Endodermal cell (in vitro differentiated cells): ENCODE measurements around the gene MAP3K6. TPM values are rescaled to one million over a fixed set of nuclear protein-coding genes. Genes with fewer than 3 reads are reported as not detected.
A peak's percentile ranks its signal among the peaks of the same experiment; 100 is the strongest.
"Not testable (repeated sequence)": the region's sequence is repeated elsewhere in the genome, so short reads cannot be mapped to it uniquely, and the experiment has no call there.

Experiments
- DNase-seq: peaks from one replicate; pipeline ENCODE4 v3.0.0-alpha.2; 2017
- H3K27ac ChIP-seq: 2 replicates; pipeline ENCODE4 v1.5.1; 2013; ENCODE audit warnings: mild to moderate bottlenecking, low read depth, low read length, moderate library complexity
- H3K27me3 ChIP-seq: 2 replicates; pipeline ENCODE4 v1.6.1; 2013; ENCODE audit warnings: mild to moderate bottlenecking, low read length, moderate library complexity; ENCODE audit not compliant: insufficient read depth, control insufficient read depth, poor library complexity, severe bottlenecking
- H3K36me3 ChIP-seq: 2 replicates; pipeline ENCODE4 v1.7.0; 2013; ENCODE audit warnings: mild to moderate bottlenecking, low read length, moderate library complexity; ENCODE audit not compliant: control insufficient read depth, insufficient read depth
- H3K4me1 ChIP-seq: one replicate; pipeline ENCODE4 v1.7.0; 2013; ENCODE audit warnings: low read length; ENCODE audit not compliant: control insufficient read depth, insufficient read depth
- H3K4me3 ChIP-seq: 2 replicates; pipeline ENCODE4 v1.5.1; 2013; ENCODE audit warnings: mild to moderate bottlenecking, low read length, moderate library complexity
- H3K9ac ChIP-seq: 2 replicates; pipeline ENCODE4 v1.6.1; 2013; ENCODE audit warnings: mild to moderate bottlenecking, low read length, moderate library complexity; ENCODE audit not compliant: poor library complexity, severe bottlenecking; ENCODE audit errors: extremely low read depth
- H3K9me3 ChIP-seq: 2 replicates; pipeline ENCODE4 v1.6.1; 2013; ENCODE audit warnings: mild to moderate bottlenecking, low read length, moderate library complexity; ENCODE audit not compliant: control insufficient read depth
- H3K27ac Mint-ChIP-seq: 2 replicates; pipeline ENCODE4 v1.8.0; 2020; ENCODE audit warnings: mixed read lengths
- H3K27me3 Mint-ChIP-seq: 2 replicates; pipeline ENCODE4 v1.8.0; 2021; ENCODE audit warnings: mild to moderate bottlenecking, mixed read lengths; ENCODE audit not compliant: insufficient read depth
- H3K36me3 Mint-ChIP-seq: 2 replicates; pipeline ENCODE4 v1.8.0; 2020; ENCODE audit warnings: low read depth, mixed read lengths
- H3K4me1 Mint-ChIP-seq: 2 replicates; pipeline ENCODE4 v1.8.0; 2020; ENCODE audit warnings: mixed read lengths
- H3K4me3 Mint-ChIP-seq: 2 replicates; pipeline ENCODE4 v1.8.0; 2020; ENCODE audit warnings: mild to moderate bottlenecking, moderate library complexity, mixed read lengths
- H3K9me3 Mint-ChIP-seq: 2 replicates; pipeline ENCODE4 v1.8.0; 2020; ENCODE audit warnings: mild to moderate bottlenecking, mixed read lengths
- CTCF ChIP-seq: fragments of 200-600 bp; sonication (generic); conservative IDR thresholded peaks from 2 replicates; pipeline ENCODE4 v1.5.0; 2021; ENCODE audit warnings: antibody characterized with exemption, mild to moderate bottlenecking
- WGBS, 2 experiments: methylation state at CpG; one replicate each; pipeline versions ENCODE4 v1.1.5 to v1.1.7; 2013; ENCODE audit warnings: missing lambda C conversion rate in 2 of 2, mixed read lengths in 1 of 2; ENCODE audit not compliant: insufficient coverage in 1 of 2, insufficient read length in 1 of 2; 5-methylcytosine and 5-hydroxymethylcytosine counted together
- total RNA-seq, 2 donors: library from RNA; stranded (reverse); fragmentation: NEBNext Ultra II Directional in 1 of 2; extraction: Animal tissue kit (Norgen Biotek cat#: 25700) in 1 of 2; gene quantifications; 2 replicates in 1 of 2; 3 replicates in 1 of 2; pipeline ENCODE4 v1.2.1, GENCODE V29; 2021

Gene MAP3K6
- total RNA-seq, 2 donors from 2014 or later, result 6.6 to 11.5 TPM

- no peak for DNase-seq
- Mint-ChIP-seq H3K4me1 (peaks cover 30% of the 10 kb centered on the region), H3K27ac (peak overlapping the region; percentile 39), H3K4me3 (no peak overlapping the region), H3K27me3 (no peaks in the 10 kb centered on the region), H3K9me3 (no peaks in the 10 kb centered on the region), H3K36me3 (peaks cover 51% of the 10 kb centered on the region)
- Histone ChIP-seq H3K27ac (no peak overlapping the region), H3K27me3 (no peaks in the 10 kb centered on the region), H3K9me3 (no peaks in the 10 kb centered on the region), H3K9ac (no peak overlapping the region), H3K36me3 (peaks cover 54% of the 10 kb centered on the region), H3K4me3 (no peak overlapping the region), H3K4me1 (peaks cover 12% of the 10 kb centered on the region)
- no peak for TF ChIP-seq CTCF
- WGBS, 2 experiments, result 95 to 98% methylated on average over 9 of the region's 9 CpGs
Measured at GRCh38 chr1:27408151-27408550, 41.4 kb upstream of the MAP3K6 start.

GRCh38 chr1:27406791-27407190 is 40.0 kb upstream of the MAP3K6 start:
- H3K36me3 ChIP-seq, result peaks cover 41% of the 10 kb centered on the region
- Mint-ChIP-seq H3K36me3 (peaks cover 37% of the 10 kb centered on the region), H3K27ac (peak overlapping the region; percentile 55), H3K4me1 (peaks cover 37% of the 10 kb centered on the region)
- H3K4me3 Mint-ChIP-seq, H3K27me3 ChIP-seq, H3K4me3 ChIP-seq, H3K9me3 Mint-ChIP-seq, H3K27me3 Mint-ChIP-seq, H3K9me3 ChIP-seq, H3K9ac ChIP-seq, DNase-seq: not testable (repeated sequence)
- H3K27ac ChIP-seq, result peak overlapping the region; percentile 77
- peaks cover 12% of the 10 kb centered on the region for H3K4me1 ChIP-seq
- 93 to 100% methylated on average over 1 to 2 of the region's 2 CpGs for WGBS, 2 experiments

- H3K4me1 Mint-ChIP-seq, result peaks cover 37% of the 10 kb centered on the region
- peaks cover 36% of the 10 kb centered on the region for H3K36me3 Mint-ChIP-seq
- Histone ChIP-seq H3K4me3 (no peak overlapping the region), H3K9me3 (no peaks in the 10 kb centered on the region), H3K27me3 (no peaks in the 10 kb centered on the region), H3K27ac (peak overlapping the region; percentile 77), H3K36me3 (peaks cover 39% of the 10 kb centered on the region), H3K9ac (no peak overlapping the region), H3K4me1 (peaks cover 12% of the 10 kb centered on the region)
- WGBS, 2 experiments, result 69 to 83% methylated on average over 2 to 4 of the region's 4 CpGs
- TF ChIP-seq CTCF, result no peak
- H3K4me3 Mint-ChIP-seq, result no peak overlapping the region
- H3K27me3 Mint-ChIP-seq, result no peaks in the 10 kb centered on the region
- no peak for DNase-seq
- H3K27ac Mint-ChIP-seq, result peak overlapping the region; percentile 93
- no peaks in the 10 kb centered on the region for H3K9me3 Mint-ChIP-seq
Measured at GRCh38 chr1:27406362-27406680, 39.6 kb upstream of the MAP3K6 start.
